ENCODE measurements around the gene RPUSD1.

RPUSD1 gene

GRCh38 chr16:797686-798085 is 9.5 kb upstream of the RPUSD1 start:
- DNase-seq = no peak

DNA sequence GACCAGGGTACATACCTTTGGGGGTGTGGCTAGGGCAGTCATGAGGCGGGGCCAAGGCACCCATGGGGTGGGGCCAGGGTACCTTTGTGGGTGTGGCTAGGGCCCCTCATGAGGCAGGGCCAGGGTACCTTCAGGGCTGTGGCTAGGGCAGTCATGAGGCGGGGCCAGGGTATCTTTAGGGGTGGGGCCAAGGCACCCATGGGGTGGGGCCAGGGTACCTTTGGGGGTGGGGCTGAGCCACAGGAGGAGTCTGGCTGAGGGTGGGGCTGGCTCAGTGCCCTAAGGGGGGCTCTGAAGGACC is 8.9 kb upstream of the RPUSD1 start:
- DNase-seq = no peak

- no peak for DNase-seq
Observed at GRCh38 chr16:796296-797119, 8.3 kb upstream of the RPUSD1 start.

- DNase-seq = no peak
Observed at GRCh38 chr16:795580-796229, 7.5 kb upstream of the RPUSD1 start.

GRCh38 chr16:794853-795466 is 6.8 kb upstream of the RPUSD1 start:
- no peak for DNase-seq

DNA sequence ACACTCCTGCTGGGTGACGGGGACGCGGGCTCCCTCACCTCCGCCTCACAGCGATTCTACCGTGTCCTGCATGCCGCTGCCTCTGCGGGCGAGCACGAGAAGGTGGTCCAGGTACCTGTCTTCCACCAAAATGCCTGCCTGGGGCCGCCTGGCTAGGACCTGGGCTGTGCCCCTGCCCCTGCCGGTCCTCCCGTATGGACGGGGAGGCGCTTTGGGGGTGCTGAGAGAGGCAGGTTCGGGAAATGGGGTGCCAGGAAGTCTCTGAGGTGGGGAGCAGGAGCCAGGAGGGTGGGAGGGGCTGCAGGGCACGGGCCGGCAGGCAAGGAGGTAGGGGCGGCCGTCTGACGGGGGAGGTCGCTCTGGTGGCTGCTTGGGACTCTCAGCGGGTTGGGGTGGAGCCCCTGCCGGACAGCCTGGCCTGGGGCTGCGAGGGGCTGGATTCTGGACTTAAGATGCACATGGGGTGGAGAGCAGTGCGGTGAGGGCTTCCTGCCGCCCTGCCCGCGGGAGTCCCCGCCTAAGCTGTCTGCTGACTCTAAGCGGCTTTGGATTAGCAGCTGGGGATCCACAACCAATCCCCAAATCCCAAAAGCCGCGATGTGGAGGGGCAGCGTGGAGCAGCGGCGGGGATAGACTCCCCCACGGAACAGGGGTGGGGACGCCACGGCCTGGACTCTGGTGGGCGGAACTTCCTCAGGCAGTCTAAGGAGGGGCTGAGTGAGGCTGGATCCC is 6.1 kb upstream of the RPUSD1 start:
- no peak for DNase-seq

GRCh38 chr16:793414-793813 is 5.2 kb upstream of the RPUSD1 start:
- DNase-seq = no peak

GRCh38 chr16:792221-792995 is 4.2 kb upstream of the RPUSD1 start:
- no peak for DNase-seq

DNA sequence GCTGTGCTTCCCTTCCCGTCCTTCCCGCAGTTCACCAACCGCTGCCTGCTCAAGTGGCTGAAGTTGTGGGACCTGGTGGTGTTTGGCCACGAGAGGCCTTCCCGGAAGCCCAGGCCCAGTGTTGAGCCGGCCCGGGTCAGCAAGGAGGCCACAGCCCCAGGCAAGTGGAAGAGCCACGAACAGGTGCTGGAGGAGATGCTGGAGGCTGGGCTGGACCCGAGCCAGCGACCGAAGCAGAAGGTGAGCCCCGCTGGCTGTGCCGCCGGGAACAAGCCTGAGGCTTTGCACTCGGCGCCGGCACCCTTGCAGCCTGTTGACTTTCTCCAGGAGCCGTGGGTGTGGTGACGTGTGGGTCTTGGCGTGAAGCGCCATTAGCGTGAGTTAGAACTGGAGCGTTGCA is 3.0 kb upstream of the RPUSD1 start:
- DNase-seq = no peak

DNA sequence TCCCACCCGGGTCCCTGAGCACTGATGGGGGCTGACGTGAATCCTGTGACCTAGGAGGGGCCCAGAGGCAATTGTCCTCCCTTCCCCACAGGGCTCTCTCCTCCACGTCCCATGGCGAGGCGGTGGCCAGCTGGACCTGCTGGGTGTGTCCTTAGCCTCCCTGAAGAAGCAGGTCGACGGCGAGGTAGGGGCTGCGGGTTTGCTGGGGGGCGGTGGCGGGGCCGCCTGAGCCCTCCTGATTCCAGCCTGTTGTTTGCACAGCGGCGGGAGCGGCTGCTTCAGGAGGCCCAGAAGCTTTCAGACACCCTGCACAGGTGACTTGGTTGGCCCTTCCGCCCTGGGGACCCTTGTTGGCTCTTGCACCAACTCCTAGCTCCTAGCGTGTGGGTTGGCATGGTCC is 1.9 kb upstream of the RPUSD1 start:
- DNase-seq = no peak

GRCh38 chr16:789191-789850 is 1.1 kb upstream of the RPUSD1 start:
- no peak for DNase-seq

DNA sequence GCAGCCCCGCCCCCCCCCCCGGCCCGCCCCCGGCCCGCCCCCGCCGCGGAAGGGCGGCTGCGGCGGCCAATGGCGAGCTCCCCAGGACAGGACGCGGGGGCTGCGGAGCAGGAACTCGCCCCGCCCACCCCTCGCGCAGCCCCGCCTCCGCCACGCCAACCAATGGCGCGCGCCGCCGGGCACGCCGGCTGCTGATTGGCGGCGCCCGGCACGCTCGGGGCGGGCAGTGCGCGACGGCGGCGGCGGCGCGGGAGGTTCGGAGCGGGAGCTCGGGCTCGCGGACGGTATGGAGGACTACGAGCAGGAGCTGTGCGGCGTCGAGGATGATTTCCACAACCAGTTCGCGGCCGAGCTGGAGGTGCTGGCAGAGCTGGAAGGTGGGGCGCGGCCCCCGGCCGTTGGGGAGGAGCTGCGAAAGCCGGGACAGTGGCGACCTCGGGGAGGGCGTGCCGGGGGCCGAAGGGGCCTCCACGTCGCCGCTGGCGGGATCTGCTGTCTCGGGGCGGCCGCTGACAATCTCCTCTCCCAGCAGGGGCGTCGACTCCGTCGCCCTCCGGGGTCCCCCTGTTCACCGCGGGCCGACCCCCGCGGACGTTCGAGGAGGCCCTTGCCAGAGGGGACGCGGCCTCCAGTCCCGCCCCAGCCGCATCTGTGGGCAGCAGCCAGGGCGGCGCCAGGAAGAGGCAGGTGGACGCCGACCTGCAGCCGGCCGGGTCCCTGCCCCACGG is 382 bp upstream of the RPUSD1 start, which contains the start of gene CHTF18:
CHTF18 (plus strand) TSS at position 222 of the 728 bp plus-strand sequence; CDS start at position 287, 65 bp downstream.
- peak; percentile 96 for DNase-seq

GRCh38 chr16:787321-787966 is 737 bp downstream of the RPUSD1 start:
- DNase-seq = no peak

GRCh38 chr16:785563-786535 is 2.3 kb downstream of the RPUSD1 start:
- DNase-seq = peak; percentile 67

- DNase-seq = no peak
Observed at GRCh38 chr16:784431-784830, 3.8 kb downstream of the RPUSD1 start.

DNA sequence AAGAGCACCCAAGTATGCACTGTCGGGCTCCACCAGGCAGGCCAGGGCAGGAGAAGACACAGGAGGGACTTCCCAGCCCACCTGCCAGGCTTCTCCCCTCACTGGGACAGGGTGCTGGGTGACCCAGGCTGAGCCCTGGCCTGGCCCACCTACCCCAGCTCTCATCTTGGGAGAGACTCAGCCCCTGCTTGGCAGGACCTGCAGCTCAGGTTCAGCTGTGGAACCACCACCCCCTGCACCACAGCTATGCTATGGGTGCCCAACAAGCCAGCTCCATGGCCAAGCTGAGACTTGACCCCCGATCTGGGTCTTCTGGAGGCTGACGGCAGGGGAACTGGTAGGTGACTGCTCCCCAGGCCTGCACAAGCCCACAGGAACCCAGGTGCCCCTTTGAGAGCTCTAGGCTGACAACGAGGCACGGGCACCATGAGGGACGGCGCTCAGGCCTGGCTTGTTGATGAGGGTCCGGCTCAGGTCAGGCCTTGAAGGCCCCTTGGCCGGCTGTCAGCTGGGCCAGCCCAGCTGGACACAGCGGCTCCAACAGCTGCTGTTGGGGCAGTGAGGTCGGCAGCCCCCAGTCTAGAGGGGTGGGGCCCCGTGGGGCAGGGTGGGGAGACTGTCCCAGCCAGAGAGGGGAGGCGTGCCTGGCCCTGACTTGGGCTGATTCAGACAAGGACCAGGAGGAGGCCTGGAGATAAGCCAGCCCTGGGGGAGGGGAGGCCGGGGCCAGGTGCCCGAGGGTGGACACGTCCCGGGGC is 4.6 kb downstream of the RPUSD1 start:
- no peak for DNase-seq

GRCh38 chr16:782766-783403 is 5.3 kb downstream of the RPUSD1 start:
- DNase-seq = no peak

DNA sequence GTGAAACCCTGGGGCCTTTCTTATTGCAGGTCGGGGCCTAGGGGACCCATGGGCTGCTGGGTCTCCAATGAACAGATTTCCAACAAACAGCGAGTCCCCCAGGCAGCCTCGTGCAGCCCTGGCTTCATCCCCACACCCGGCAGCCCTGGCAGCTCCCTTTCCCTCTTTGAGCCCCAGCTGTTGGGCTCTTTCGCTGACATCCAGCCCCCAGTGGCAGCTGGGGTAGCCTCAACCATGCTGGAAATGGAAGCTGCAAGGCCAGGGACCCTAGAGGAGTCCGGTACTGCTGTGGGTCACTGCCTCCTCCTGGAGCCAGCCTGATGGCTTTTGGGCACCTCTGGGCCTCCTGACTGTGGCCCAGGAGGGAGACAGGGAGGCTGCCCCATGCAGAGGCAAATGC is 5.9 kb downstream of the RPUSD1 start:
- DNase-seq = no peak

Data from CD4-positive, alpha-beta T cell treated with Interleukin-15 for 1 hour (primary cell).